ENCODE results near the gene DENR.

- TF ChIP-seq, protein P1, sequence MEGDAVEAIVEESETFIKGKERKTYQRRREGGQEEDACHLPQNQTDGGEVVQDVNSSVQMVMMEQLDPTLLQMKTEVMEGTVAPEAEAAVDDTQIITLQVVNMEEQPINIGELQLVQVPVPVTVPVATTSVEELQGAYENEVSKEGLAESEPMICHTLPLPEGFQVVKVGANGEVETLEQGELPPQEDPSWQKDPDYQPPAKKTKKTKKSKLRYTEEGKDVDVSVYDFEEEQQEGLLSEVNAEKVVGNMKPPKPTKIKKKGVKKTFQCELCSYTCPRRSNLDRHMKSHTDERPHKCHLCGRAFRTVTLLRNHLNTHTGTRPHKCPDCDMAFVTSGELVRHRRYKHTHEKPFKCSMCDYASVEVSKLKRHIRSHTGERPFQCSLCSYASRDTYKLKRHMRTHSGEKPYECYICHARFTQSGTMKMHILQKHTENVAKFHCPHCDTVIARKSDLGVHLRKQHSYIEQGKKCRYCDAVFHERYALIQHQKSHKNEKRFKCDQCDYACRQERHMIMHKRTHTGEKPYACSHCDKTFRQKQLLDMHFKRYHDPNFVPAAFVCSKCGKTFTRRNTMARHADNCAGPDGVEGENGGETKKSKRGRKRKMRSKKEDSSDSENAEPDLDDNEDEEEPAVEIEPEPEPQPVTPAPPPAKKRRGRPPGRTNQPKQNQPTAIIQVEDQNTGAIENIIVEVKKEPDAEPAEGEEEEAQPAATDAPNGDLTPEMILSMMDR (conservative IDR thresholded peaks at IDR 0.05) = no peak
- no peak for TF ChIP-seq EZH2 (IDR thresholded peaks at IDR 0.05; ENCODE audit: low read depth)
Observed at GRCh38 chr12:122757568-122757967, 4.9 kb downstream of the DENR start.

Measured in PC-9 (cell line).